Non-pigmented ciliary epithelial cell (primary cell): Measurements from ENCODE around the gene MED27.

Experiments used
- DNase-seq: peaks from one replicate; pipeline ENCODE4 v3.0.0-alpha.2; 2010; ENCODE audit warnings: low read depth

The MED27 gene

GRCh38 chr9:132079391-132080091, at the start of gene MED27:
TSS of gene MED27 (minus strand) at chr9:132079867. CDS start at chr9:132079844, 23 bp downstream.
- DNase-seq = peak; percentile 46

- DNase-seq = no peak
Measured at GRCh38 chr9:132127888-132128534, 48.3 kb upstream of the MED27 start.

- no peak for DNase-seq
Measured at GRCh38 chr9:132126680-132127236, 47.1 kb upstream of the MED27 start.

GRCh38 chr9:132125944-132126679, 46.4 kb upstream of the MED27 start:
- DNase-seq = no peak

- no peak for DNase-seq
Measured at GRCh38 chr9:132125361-132125760, 45.7 kb upstream of the MED27 start.

GRCh38 chr9:132124800-132125199, 45.1 kb upstream of the MED27 start:
- no peak for DNase-seq

- DNase-seq = no peak
Measured at GRCh38 chr9:132121021-132121420, 41.4 kb upstream of the MED27 start.

GRCh38 chr9:132117694-132118093, 38.0 kb upstream of the MED27 start:
- no peak for DNase-seq

GRCh38 chr9:132116583-132116982, 36.9 kb upstream of the MED27 start:
- DNase-seq = no peak

GRCh38 chr9:132114102-132114707, 34.5 kb upstream of the MED27 start:
- DNase-seq = peak; percentile 8

- no peak for DNase-seq
Measured at GRCh38 chr9:132109291-132109690, 29.6 kb upstream of the MED27 start.

GRCh38 chr9:132108728-132109127, 29.1 kb upstream of the MED27 start:
- no peak for DNase-seq

GRCh38 chr9:132099741-132100407, 20.2 kb upstream of the MED27 start:
- no peak for DNase-seq

- DNase-seq = no peak
Measured at GRCh38 chr9:132099167-132099566, 19.5 kb upstream of the MED27 start.

GRCh38 chr9:132094314-132094791, 14.7 kb upstream of the MED27 start:
- peak; percentile 65 for DNase-seq

- DNase-seq = no peak
Measured at GRCh38 chr9:132090771-132091170, 11.1 kb upstream of the MED27 start.

GRCh38 chr9:132087438-132088030, 7.9 kb upstream of the MED27 start:
- DNase-seq = no peak

- no peak for DNase-seq
Measured at GRCh38 chr9:132082188-132082587, 2.5 kb upstream of the MED27 start.

GRCh38 chr9:132078699-132079356, 839 bp downstream of the MED27 start:
- no peak for DNase-seq

- no peak for DNase-seq
Measured at GRCh38 chr9:132077881-132078698, 1.6 kb downstream of the MED27 start.
